ENCODE data around the gene SPC25. TPM values are rescaled to one million over a fixed set of nuclear protein-coding genes. Genes with fewer than 3 reads are reported as not detected.

SPC25 gene
- total and polyA plus RNA-seq, 9 of the 15 experiments (the other 6 are each of a cell fraction or from before 2014, with no cell fraction given): 44.8 to 100 (median 75.0) TPM

DNA sequence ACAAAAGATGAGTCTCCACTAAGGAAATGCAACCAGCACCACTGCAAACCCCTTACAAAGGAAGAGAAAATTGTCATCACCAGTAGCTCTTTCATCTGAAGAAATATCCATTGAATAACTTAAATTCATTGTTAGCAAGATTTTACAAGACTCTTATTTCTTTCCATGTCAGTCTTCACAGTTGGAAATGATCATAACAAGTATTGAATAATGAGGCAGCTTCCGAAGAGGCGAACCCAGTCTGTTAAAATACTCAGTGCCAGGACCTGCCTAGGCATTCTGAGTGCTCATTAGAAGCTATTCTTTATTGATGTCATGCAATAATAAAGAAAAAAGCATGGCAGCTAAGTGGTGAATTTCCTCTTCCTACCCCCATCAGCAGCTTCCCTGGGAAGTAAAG, 54.3 kb downstream of the SPC25 start (continued):
- TF ChIP-seq, protein P1, sequence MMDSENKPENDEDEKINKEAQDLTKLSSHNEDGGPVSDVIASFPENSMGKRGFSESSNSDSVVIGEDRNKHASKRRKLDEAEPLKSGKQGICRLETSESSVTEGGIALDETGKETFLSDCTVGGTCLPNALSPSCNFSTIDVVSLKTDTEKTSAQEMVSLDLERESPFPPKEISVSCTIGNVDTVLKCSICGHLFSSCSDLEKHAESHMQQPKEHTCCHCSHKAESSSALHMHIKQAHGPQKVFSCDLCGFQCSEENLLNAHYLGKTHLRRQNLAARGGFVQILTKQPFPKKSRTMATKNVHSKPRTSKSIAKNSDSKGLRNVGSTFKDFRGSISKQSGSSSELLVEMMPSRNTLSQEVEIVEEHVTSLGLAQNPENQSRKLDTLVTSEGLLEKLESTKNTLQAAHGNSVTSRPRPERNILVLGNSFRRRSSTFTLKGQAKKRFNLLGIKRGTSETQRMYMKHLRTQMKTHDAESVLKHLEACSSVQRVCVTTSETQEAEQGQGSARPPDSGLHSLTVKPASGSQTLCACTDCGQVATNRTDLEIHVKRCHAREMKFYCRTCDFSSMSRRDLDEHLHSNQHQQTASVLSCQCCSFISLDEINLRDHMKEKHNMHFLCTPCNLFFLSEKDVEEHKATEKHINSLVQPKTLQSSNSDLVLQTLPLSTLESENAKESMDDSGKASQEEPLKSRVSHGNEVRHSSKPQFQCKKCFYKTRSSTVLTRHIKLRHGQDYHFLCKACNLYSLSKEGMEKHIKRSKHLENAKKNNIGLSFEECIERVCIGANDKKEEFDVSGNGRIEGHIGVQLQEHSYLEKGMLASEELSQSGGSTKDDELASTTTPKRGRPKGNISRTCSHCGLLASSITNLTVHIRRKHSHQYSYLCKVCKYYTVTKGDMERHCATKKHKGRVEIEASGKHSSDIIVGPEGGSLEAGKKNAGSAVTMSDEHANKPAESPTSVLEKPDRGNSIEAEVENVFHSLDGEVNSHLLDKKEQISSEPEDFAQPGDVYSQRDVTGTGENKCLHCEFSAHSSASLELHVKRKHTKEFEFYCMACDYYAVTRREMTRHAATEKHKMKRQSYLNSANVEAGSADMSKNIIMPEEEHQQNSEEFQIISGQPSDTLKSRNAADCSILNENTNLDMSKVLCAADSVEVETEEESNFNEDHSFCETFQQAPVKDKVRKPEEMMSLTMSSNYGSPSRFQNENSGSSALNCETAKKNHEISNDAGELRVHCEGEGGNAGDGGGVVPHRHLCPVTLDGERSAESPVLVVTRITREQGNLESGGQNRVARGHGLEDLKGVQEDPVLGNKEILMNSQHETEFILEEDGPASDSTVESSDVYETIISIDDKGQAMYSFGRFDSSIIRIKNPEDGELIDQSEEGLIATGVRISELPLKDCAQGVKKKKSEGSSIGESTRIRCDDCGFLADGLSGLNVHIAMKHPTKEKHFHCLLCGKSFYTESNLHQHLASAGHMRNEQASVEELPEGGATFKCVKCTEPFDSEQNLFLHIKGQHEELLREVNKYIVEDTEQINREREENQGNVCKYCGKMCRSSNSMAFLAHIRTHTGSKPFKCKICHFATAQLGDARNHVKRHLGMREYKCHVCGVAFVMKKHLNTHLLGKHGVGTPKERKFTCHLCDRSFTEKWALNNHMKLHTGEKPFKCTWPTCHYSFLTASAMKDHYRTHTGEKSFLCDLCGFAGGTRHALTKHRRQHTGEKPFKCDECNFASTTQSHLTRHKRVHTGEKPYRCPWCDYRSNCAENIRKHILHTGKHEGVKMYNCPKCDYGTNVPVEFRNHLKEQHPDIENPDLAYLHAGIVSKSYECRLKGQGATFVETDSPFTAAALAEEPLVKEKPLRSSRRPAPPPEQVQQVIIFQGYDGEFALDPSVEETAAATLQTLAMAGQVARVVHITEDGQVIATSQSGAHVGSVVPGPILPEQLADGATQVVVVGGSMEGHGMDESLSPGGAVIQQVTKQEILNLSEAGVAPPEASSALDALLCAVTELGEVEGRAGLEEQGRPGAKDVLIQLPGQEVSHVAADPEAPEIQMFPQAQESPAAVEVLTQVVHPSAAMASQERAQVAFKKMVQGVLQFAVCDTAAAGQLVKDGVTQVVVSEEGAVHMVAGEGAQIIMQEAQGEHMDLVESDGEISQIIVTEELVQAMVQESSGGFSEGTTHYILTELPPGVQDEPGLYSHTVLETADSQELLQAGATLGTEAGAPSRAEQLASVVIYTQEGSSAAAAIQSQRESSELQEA (IDR thresholded peaks at IDR 0.05; ENCODE audit: low read depth): no peak
- no peak for TF ChIP-seq HOXB6 (CRISPR knock-in tag; IDR thresholded peaks at IDR 0.05; ENCODE audit: borderline replicate concordance)
- no peak for TF ChIP-seq TCF3 (CRISPR knock-in tag; IDR thresholded peaks at IDR 0.05)
- TF ChIP-seq KAT8 (IDR thresholded peaks at IDR 0.05; ENCODE audit: low read depth): no peak
- TF ChIP-seq ZFPM2 (CRISPR knock-in tag; IDR thresholded peaks at IDR 0.05): no peak

All from K562 (cell line).